CD4-positive, CD25-positive, alpha-beta regulatory T cell (primary cell): ENCODE results near the gene PRDX3. TPM values are rescaled to one million over a fixed set of nuclear protein-coding genes. Genes with fewer than 3 reads are reported as not detected.
A peak's percentile ranks its signal among the peaks of the same experiment; 100 is the strongest.

Source experiments
- ATAC-seq, 2 donors: fragments of 150-1000 bp; cut with Tn5 transposase; one replicate each; pipeline ENCODE4 v1.10.0; 2021; ENCODE audit warnings: low read depth in 2 of 2, moderate number of reproducible peaks in 2 of 2, moderate library complexity in 1 of 2
- DNase-seq, 3 donors: peaks; one replicate each; pipeline versions ENCODE4 v3.0.0 to v3.0.0-alpha.2; 2012 to 2022; ENCODE audit warnings: mixed read lengths in 1 of 3
- H3K27ac ChIP-seq: one replicate; pipeline ENCODE4 v1.7.0; 2013; ENCODE audit warnings: mild to moderate bottlenecking, low read length; ENCODE audit not compliant: insufficient read depth, poor library complexity, severe bottlenecking
- H3K27me3 ChIP-seq: one replicate; pipeline ENCODE4 v1.7.0; 2013; ENCODE audit warnings: low read length; ENCODE audit not compliant: control insufficient read depth, insufficient read depth
- H3K36me3 ChIP-seq: one replicate; pipeline ENCODE4 v1.7.0; 2013; ENCODE audit warnings: mild to moderate bottlenecking, low read length, moderate library complexity; ENCODE audit not compliant: control insufficient read depth, insufficient read depth
- H3K4me1 ChIP-seq: 2 replicates; pipeline ENCODE4 v1.7.0; 2013; ENCODE audit warnings: mild to moderate bottlenecking, low read length; ENCODE audit not compliant: insufficient read depth, control insufficient read depth, poor library complexity, severe bottlenecking
- H3K4me3 ChIP-seq: one replicate; pipeline ENCODE4 v1.7.0; 2013; ENCODE audit warnings: low read depth, mild to moderate bottlenecking, low read length, moderate library complexity
- H3K9me3 ChIP-seq, 2 experiments: 1 replicate in 1 of 2; 2 replicates in 1 of 2; pipeline ENCODE4 v1.7.0; 2013; ENCODE audit warnings: low read length in 2 of 2, mild to moderate bottlenecking in 1 of 2, moderate library complexity in 1 of 2; ENCODE audit not compliant: control insufficient read depth in 2 of 2
- H3K27ac Mint-ChIP-seq, 3 donors: one replicate each; pipeline ENCODE4 v1.8.0; 2020 to 2022; ENCODE audit warnings: mild to moderate bottlenecking in 3 of 3, mixed read lengths in 3 of 3, moderate library complexity in 2 of 3
- H3K27me3 Mint-ChIP-seq: one replicate; pipeline ENCODE4 v1.8.0; 2022; ENCODE audit warnings: mild to moderate bottlenecking, mixed read lengths
- H3K36me3 Mint-ChIP-seq: one replicate; pipeline ENCODE4 v1.8.0; 2020; ENCODE audit warnings: mixed read lengths
- H3K4me1 Mint-ChIP-seq, 4 donors: one replicate each; pipeline ENCODE4 v1.8.0; 2020 to 2022; ENCODE audit warnings: mixed read lengths in 4 of 4, mild to moderate bottlenecking in 1 of 4
- H3K4me3 Mint-ChIP-seq, 4 donors: one replicate each; pipeline ENCODE4 v1.8.0; 2020 to 2022; ENCODE audit warnings: mild to moderate bottlenecking in 4 of 4, mixed read lengths in 4 of 4, moderate library complexity in 3 of 4
- H3K9me3 Mint-ChIP-seq, 7 donors: one replicate each; pipeline ENCODE4 v1.8.0; 2020 to 2022; ENCODE audit warnings: mixed read lengths in 7 of 7, mild to moderate bottlenecking in 3 of 7, moderate library complexity in 2 of 7
- polyA plus RNA-seq, 4 donors: library from polyadenylated mRNA; unstranded; fragments of 300-500 nt; fragmentation: Illumina TruSeq; gene quantifications; one replicate each; pipeline ENCODE4 v1.2.3, GENCODE V29; 2021
- total RNA-seq: library from RNA; stranded (reverse); gene quantifications from one replicate; pipeline ENCODE4 v1.2.3, GENCODE V29; 2022

Gene PRDX3
- 22.5 TPM for total RNA-seq
- polyA plus RNA-seq = 100 to 1,000 TPM in 3 of 4 donors, 10 to 100 TPM in 1; 97.1 to 140 (median 133) TPM

GRCh38 chr10:119178372-119179119 lies at the start of gene PRDX3:
Gene PRDX3, minus strand, starts transcription at chr10:119178812. Its CDS starts 22 bp downstream, at chr10:119178790.
- no peaks in the 10 kb centered on the region for H3K27me3 ChIP-seq
- DNase-seq = peak; percentile 89 to 93 (median 90)
- H3K36me3 ChIP-seq = peaks cover 12% of the 10 kb centered on the region
- Mint-ChIP-seq H3K36me3 (peaks cover 11% of the 10 kb centered on the region), H3K9me3 (peaks cover 0 to 1% (median 0%) of the 10 kb centered on the region in 7 donors), H3K4me1 (peaks cover 10 to 44% (median 31%) of the 10 kb centered on the region in 4 donors), H3K27me3 (no peaks in the 10 kb centered on the region), H3K27ac (peak within 1 kb of the TSS; percentile 92 to 99 (median 93)), H3K4me3 (peak within 1 kb of the TSS; percentile 96 to 99 (median 98))
- H3K4me1 ChIP-seq = peaks cover 30% of the 10 kb centered on the region
- no peaks in the 10 kb centered on the region for H3K9me3 ChIP-seq
- H3K27ac ChIP-seq = peak within 1 kb of the TSS; percentile 75
- ATAC-seq = peak; percentile 97 to 98
- peak within 1 kb of the TSS; percentile 98 for H3K4me3 ChIP-seq

- H3K4me3 Mint-ChIP-seq = no peak overlapping the region
- Histone ChIP-seq H3K27ac (no peak overlapping the region), H3K9me3 (no peaks in the 10 kb centered on the region), H3K27me3 (no peaks in the 10 kb centered on the region), H3K36me3 (no peaks in the 10 kb centered on the region), H3K4me3 (no peak overlapping the region), H3K4me1 (no peaks in the 10 kb centered on the region)
- H3K9me3 Mint-ChIP-seq = peaks cover 0 to 9% (median 0%) of the 10 kb centered on the region in 7 donors
- DNase-seq = no peak
- ATAC-seq = no peak
- H3K27me3 Mint-ChIP-seq = no peaks in the 10 kb centered on the region
- peaks cover 18% of the 10 kb centered on the region for H3K36me3 Mint-ChIP-seq
- H3K4me1 Mint-ChIP-seq = peaks cover 13 to 44% (median 30%) of the 10 kb centered on the region in 4 donors
- peak overlapping the region in 1 of 3 donors; percentile 20 for H3K27ac Mint-ChIP-seq
These were observed 49.2 kb upstream of the PRDX3 start for GRCh38 chr10:119227825-119228224.

GRCh38 chr10:119225083-119225658 lies 46.6 kb upstream of the PRDX3 start:
- H3K4me3 Mint-ChIP-seq = no peak overlapping the region
- no peak for ATAC-seq
- Histone ChIP-seq H3K27ac (no peak overlapping the region), H3K9me3 (no peaks in the 10 kb centered on the region), H3K36me3 (no peaks in the 10 kb centered on the region), H3K4me3 (no peak overlapping the region), H3K4me1 (no peaks in the 10 kb centered on the region), H3K27me3 (no peaks in the 10 kb centered on the region)
- peak overlapping the region in 1 of 3 donors; percentile 2 for H3K27ac Mint-ChIP-seq
- DNase-seq = no peak
- no peaks in the 10 kb centered on the region for H3K9me3 Mint-ChIP-seq
- H3K27me3 Mint-ChIP-seq = no peaks in the 10 kb centered on the region
- H3K4me1 Mint-ChIP-seq = peaks cover 23 to 38% (median 28%) of the 10 kb centered on the region in 4 donors
- H3K36me3 Mint-ChIP-seq = peaks cover 10% of the 10 kb centered on the region

GRCh38 chr10:119222966-119223386 lies 44.4 kb upstream of the PRDX3 start:
- H3K4me1 Mint-ChIP-seq = peaks cover 12 to 38% (median 25%) of the 10 kb centered on the region in 4 donors
- Histone ChIP-seq H3K4me1 (no peaks in the 10 kb centered on the region), H3K27ac (no peak overlapping the region), H3K9me3 (no peaks in the 10 kb centered on the region), H3K36me3 (no peaks in the 10 kb centered on the region), H3K4me3 (no peak overlapping the region), H3K27me3 (no peaks in the 10 kb centered on the region)
- H3K27ac Mint-ChIP-seq = no peak overlapping the region
- H3K27me3 Mint-ChIP-seq = no peaks in the 10 kb centered on the region
- no peaks in the 10 kb centered on the region for H3K9me3 Mint-ChIP-seq
- no peak overlapping the region for H3K4me3 Mint-ChIP-seq
- DNase-seq (no peak), ATAC-seq (no peak)
- H3K36me3 Mint-ChIP-seq = peaks cover 4% of the 10 kb centered on the region

GRCh38 chr10:119222537-119222936 lies 43.9 kb upstream of the PRDX3 start:
- Histone ChIP-seq H3K4me3 (no peak overlapping the region), H3K27ac (no peak overlapping the region), H3K9me3 (no peaks in the 10 kb centered on the region), H3K27me3 (no peaks in the 10 kb centered on the region), H3K4me1 (no peaks in the 10 kb centered on the region), H3K36me3 (no peaks in the 10 kb centered on the region)
- Mint-ChIP-seq H3K27me3 (no peaks in the 10 kb centered on the region), H3K27ac (peak overlapping the region in 1 of 3 donors; percentile 54), H3K4me1 (peaks cover 12 to 41% (median 24%) of the 10 kb centered on the region in 4 donors), H3K36me3 (peaks cover 4% of the 10 kb centered on the region), H3K4me3 (no peak overlapping the region), H3K9me3 (no peaks in the 10 kb centered on the region)
- DNase-seq (no peak), ATAC-seq (no peak)

GRCh38 chr10:119221666-119222065 lies 43.1 kb upstream of the PRDX3 start:
- Mint-ChIP-seq H3K36me3 (peaks cover 4% of the 10 kb centered on the region), H3K9me3 (no peaks in the 10 kb centered on the region), H3K27me3 (no peaks in the 10 kb centered on the region), H3K27ac (peak overlapping the region; percentile 3 to 54 (median 22)), H3K4me1 (peaks cover 16 to 48% (median 25%) of the 10 kb centered on the region in 4 donors), H3K4me3 (no peak overlapping the region)
- Histone ChIP-seq H3K36me3 (no peaks in the 10 kb centered on the region), H3K27me3 (no peaks in the 10 kb centered on the region), H3K4me1 (no peaks in the 10 kb centered on the region), H3K4me3 (no peak overlapping the region), H3K9me3 (no peaks in the 10 kb centered on the region), H3K27ac (no peak overlapping the region)
- no peak for DNase-seq
- no peak for ATAC-seq

- H3K4me1 Mint-ChIP-seq = peaks cover 16 to 49% (median 25%) of the 10 kb centered on the region in 4 donors
These were observed 42.6 kb upstream of the PRDX3 start for GRCh38 chr10:119221201-119221600.

More at GRCh38 chr10:119221201-119221600, 42.6 kb upstream of the PRDX3 start:
- Histone ChIP-seq H3K27me3 (no peaks in the 10 kb centered on the region), H3K9me3 (no peaks in the 10 kb centered on the region), H3K4me3 (no peak overlapping the region), H3K4me1 (no peaks in the 10 kb centered on the region), H3K27ac (no peak overlapping the region), H3K36me3 (no peaks in the 10 kb centered on the region)
- DNase-seq (no peak), ATAC-seq (no peak)
- Mint-ChIP-seq H3K4me3 (no peak overlapping the region), H3K36me3 (peaks cover 4% of the 10 kb centered on the region), H3K9me3 (no peaks in the 10 kb centered on the region), H3K27me3 (no peaks in the 10 kb centered on the region), H3K27ac (peak overlapping the region in 1 of 3 donors; percentile 54)
